ENCODE results near the gene FAM234B.
A peak's percentile ranks its signal among the peaks of the same experiment; 100 is the strongest.

Gene FAM234B, protein sequence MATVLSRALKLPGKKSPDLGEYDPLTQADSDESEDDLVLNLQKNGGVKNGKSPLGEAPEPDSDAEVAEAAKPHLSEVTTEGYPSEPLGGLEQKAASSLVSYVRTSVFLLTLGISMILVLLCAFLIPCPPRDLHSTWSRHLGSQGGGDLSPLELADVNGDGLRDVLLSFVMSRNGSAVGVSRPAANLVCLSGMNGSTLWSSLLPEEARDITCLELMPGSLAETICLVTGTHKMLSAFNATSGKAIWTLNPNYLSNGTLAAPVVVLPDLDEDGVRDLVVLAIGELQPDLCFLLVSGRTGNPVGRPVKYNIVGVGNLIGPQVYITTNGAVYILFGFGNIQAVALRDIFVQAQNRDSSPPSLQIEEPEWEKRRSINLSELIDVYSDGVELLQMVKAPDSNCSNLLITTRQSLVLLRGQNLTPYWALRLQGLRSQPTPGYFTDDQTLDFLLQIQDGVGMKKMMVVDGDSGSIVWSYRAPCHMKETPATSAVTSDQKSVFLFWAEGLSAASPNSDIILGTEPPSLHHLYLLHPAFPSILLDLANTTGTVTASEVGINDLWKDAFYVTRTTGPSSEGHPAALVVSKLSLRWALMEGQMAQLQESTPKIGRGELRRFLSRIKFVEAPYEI

DNA sequence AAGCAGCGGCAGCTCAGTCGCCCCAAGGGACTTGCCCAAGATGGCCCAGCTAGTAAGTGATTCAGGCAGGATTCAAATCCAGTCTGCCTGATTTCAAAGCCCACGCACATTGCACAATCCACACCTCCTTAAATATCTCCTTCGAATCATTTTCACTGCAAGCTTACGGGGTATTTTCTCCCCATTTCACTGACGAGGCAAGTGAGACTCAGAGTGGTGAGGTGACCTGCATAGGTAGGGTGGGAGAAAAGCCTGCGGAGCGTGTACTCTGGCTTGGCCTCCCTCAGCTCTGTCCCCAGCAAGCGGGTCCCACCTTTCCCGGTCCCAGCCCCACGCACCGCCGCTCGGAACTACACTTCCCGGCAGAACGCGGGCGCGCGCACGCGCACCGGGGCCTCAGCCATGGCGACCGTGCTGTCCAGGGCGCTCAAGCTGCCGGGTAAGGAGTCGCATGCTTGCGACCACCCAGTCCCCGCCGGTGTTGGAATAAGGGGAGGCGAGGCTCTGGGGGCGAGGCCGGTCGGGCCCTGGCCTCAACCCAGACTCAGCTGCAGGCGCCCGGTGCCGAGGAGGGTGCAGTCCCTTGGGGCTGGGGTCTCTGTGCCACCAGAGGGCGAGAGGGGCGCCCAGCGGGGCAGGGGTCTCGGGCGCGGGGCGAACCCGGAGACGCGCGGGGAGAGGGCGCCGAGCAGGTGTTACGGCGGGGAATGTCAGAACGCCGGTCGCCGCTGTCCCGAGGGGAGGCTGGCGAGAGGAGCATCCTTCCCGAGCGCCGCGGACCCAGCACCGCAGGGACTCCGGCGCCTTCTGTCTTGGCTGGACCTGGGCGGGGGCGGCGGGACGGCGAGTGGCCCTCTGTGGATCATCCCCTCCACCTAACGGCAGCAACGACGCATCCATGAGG is at the start of gene FAM234B:
Gene FAM234B, plus strand, starts transcription at position 380 of the 904 bp plus-strand sequence. Its CDS starts 23 bp downstream, at position 403.
- peak; percentile 58 to 78 for DNase-seq

DNA sequence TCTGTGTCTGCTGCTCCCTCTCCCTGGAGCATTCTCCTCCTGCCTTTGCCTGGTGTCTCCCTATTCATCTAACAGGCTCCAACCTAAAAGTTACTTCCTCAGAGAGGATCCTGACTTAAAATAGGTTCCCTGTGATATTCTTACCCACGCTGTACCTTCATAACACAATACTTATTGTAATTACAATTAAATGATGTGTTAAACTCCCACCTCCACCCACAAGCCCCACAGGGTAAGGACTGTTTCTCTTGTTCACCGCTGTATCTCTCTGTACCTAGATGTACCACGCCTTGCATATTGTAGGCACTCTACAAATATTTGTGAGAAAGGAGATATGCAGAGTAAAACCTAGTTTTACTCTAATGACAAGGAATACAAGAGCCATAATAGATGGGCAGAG is 49.1 kb upstream of the FAM234B start:
- no peak for DNase-seq

DNA sequence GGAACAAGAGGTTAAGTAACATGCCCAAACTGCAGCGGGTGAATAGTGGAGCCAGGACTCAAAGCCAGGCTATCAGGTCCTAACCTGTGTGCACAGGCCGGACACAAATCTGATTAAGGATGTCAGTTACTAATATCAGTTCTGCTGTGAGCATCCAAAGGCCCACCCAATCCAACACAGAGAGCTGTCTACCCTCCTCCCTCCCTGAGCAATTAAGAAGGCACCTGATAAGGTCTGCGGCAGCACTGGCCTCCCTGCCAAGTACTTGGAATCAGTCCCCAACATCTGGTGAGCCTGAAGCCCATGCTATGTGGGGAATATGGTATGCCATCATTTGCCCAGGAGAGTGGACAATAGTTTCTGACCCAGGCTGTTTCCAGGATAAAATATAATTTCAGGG is 48.0 kb upstream of the FAM234B start:
- no peak for DNase-seq

DNA sequence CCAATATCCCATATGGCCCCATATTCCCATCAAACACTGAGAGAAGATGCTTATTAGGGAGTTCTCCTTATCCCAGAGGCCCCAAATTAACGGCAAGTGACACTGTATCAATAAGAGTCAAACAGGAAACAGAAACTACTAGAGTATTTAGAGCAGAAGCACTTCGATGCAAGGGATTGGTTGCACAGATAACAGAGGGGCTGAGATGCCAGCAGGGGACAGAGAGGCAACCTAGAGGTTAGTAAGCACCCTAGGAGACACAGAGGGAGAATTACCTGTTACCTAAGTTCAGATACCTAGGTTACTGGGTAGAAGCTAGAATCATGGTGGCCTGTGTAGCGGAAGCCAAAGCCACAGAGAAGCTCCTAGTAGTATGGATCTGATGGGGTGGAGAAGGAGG is 47.0 kb upstream of the FAM234B start:
- DNase-seq, result no peak

DNA sequence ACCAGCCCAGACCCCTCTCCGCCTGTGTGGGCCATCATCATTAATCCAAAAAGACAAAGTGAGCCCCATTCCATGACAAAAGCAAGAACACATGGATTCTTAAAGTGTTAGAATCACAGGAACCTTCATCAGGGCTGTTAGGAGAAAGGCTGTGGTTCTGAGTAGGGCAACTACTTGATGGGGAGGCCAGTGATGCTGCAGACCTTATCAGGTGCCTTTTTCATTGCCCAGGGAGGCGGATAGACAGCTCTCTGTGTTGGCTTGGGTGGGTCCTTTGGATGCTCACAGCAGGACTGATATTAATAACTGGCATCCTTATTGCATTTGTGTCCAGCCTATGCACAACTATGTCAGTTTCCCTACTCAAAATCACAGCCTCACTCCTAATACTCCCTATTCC is 46.4 kb upstream of the FAM234B start:
- no peak for DNase-seq

DNA sequence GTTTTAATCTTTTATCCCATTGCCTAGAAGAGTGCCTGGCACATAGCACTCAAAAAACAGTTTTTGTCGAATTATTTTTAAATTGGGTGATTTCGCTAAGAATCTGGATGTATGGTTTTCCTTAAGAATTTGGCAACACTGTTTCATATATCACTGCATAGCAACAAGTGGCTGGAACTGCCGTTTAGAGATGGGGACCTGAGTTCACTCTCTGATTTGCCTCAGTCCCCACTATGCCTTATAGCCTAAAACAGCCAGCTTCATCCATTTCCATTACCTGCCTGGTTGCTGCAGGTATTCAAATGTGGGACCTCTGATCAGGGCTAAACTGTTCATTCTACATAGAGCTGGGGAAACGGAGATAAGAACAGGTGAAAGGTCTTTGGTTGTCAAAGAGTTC is 45.9 kb upstream of the FAM234B start:
- DNase-seq, result no peak

DNA sequence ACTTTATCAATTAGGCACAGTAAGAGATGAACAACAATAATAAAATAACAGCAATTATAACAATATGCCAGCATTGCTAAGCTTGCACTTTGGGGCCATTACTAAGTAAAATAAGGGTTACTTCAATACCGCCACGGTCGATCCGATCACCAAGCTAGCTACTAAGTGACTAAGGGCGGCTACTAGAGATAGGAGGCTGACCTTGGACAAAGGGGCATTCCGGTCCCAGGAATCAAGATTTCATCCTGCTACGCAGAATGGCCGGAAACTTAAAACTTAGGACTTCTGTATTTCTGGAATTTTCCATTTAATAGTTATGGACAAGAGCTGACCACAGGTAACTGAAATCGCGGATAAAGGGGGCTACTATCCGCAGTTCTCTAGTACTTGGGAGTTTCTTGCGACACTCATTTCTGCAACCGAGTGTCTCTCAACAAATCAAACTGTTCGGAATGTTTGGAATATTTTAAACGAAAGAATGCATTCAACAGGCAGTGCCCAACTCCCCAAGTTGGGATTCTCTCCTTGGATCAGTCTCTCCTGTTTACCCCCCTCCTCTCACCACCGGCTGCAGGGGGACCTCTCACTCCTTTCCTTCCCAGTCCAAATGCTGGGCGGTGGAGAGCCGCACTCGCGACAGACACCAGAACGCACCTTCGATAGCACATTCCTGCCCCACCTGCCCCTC is 44.8 kb upstream of the FAM234B start:
- no peak for DNase-seq

DNA sequence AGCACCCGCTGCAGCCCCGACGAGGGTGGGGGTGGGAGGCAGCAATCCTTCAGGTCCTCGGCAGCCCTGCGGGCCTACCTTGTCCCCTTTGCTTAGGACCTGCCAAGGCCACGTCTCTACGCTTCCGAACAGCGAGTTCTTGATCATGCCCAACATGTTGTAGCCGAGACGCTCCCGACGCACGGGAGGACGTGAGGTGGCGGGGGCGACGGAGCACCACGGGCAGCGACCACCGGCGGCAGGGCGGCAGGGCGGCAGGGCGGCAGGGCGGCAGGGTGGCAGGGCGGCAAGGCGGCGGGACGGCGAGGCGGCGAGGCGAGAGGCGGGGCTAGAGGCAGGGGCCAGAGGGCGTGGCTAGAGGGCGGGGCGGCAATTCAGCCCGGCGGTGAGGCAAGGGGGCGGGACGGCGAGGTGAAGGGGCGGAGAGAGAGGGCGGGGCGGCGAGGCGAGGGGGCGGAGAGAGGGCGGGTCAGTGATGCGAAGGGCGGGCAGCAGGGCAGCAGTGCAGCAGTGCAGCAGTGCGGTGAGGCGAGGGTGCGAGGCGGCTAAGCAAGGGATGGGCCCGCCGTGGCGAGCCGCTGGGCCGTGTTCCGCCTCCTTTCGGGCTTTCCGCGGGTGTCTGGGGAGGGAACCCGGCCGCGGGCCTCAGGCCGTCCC is 44.1 kb upstream of the FAM234B start, which contains the start of gene HEBP1:
Gene HEBP1, minus strand, starts transcription at position 307 of the 657 bp plus-strand sequence. Its CDS starts 151 bp downstream, at position 156.
- DNase-seq, result peak; percentile 66 to 73

DNA sequence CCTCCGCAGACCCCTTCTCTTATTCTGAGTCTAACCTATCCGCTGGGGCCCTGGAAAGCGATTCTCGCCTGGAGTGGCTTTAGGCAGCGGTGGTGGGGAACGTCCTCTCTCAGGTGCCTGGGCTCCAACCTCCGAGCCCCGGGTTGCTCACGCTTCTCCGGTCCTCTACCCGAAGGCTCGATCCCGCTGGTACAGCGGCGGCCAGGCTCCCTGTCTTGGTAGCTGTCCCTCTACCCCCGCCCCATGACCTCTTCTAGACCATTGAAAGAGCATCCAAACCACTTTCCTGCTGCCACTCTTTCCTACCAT is 43.6 kb upstream of the FAM234B start:
- DNase-seq, result peak; percentile 66 to 68

DNA sequence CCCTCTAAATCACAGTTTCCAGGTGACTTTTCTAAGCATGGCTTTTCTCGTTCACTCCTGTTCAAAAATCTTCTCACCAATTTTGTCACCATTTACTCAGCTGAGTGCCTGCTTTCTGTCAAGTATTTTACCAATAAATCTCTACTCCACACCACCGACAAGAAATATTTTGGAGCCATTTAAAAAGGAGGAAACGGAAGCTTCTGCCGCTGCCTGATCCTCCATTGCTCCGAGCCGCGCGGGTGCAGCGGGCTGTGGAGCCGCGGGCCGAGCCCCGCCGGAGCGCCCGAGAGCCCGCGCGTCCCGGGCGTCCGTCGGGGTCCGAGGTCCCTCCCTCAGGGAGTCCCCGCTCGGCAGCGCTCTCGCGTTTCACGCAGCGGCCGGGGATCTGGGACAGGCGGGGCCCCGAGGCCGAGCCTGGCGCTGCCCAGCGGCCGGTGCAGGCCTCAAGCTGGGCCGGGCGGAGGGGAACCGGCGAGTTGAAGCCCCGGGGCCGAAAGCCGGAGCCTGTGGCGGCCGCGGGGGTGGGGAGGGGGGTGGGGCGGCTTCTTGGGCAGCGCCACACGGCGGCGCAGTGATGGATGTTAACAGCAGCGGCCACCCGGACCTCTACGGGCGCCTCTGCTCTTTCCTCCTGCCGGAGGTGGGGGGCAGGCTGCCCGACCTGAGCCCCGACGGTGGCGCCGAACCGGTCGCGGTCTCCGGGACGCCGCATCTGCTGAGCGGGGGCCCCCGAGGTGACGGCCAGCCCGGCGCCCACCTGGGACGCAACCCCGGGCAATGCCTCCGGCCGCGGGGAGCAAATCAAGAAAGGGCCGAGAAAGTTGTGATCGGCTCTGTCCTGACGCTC is 43.0 kb upstream of the FAM234B start:
- peak; percentile 46 to 69 for DNase-seq

DNA sequence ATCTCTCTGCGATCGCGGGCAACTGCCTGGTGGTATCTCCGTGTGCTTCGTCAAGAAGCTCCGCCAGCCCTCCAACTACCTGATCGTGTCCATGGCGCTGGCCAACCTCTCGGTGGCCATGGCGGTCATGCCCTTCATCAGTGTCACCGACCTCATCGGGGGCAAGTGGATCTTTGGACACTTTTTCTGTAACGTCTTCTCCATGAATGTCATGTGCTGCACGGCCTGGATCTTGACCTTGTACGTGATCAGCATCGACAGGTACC is 42.5 kb upstream of the FAM234B start:
- no peak for DNase-seq

DNA sequence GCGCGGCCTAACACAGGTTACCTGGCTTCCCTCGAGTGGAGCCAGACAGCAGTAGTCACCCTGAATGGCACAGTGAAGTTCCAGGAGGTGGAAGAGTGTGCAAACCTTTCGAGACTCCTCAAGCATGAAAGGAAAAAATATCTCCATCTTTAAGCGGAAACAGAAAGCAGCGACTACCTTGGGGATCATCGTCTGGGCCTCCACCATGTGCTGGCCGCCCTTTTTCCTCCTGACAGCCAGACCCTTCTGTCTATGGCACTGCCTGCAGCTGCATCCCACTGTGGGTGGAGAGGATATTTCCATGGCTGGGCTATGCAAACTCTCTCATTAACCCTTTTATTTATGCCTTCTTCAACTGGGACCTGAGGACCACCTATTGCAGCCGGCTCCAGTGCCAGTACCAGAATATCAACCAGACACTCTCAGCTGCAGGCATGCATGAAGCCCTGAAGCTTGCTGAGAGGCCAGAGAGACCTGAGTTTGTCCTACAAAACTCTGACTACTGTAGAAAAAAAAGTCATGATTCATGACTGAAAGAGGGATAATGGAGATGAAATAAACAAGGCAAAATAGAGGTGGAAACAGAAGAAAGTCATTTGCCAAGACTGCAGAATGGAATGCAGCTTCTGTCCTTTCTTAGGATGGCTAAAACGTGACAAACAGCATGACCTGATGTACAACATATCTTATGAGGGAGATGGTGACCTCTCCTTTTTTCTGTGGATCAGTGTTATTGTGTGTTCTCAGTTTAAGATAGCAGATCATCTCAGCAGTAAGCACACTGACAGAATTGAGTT is 41.7 kb upstream of the FAM234B start:
- DNase-seq, result no peak

DNA sequence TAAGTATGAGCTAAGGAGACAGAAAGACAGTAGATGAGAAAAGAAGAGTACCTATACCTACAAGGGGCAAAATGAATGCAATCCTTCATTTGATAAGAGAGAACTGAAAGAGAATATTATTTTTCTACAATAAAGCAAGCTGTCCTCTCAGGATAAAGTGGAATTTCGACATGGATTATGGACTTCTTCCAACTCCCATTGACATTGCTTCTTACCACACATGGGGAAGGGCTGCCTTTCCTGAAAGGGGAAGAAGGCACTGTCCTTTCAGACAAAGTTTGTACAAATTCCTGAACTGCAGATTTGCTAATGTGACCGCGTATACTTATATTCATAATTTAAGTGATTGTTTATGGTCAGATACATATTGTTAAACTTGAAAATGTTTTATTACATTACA is 39.8 kb upstream of the FAM234B start:
- no peak for DNase-seq

DNA sequence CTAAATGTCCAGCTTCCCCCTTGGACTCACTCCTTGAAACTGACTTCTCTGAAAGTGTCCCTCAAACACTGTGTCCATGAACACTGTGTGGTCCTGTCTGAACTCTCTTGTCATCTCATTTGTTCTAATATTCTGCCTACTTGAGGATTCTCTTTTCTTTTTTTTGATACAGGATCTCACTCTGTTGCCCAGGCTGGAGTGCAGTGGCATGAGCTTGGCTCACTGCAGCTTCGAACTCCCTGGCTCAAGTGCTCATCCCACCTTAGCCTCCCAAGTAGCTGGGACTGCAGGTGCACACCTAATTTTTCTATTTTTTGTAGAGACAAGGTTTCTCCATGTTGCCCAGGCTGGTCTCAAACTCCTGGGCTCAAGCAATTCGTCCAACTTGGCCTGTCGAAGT is 39.2 kb upstream of the FAM234B start:
- no peak for DNase-seq

DNA sequence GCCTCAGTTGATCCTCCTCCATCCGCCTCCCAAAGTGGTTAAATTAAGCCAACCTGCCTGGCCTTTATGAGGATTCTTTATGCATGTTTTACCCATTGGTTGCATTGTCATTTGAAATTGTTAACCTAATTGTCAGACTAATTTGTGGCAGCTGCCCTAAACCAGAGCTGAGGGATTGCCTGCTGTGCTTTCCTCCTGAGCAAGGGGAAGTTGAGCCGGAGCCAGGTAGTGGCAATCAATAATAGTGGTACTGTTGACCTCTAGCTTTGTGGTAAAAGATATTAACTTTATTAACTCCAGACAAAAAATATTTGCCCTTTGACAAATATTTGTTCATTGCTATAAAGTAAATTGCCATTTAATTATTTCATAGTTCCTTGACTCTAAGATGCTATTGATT is 38.5 kb upstream of the FAM234B start:
- DNase-seq, result no peak

DNA sequence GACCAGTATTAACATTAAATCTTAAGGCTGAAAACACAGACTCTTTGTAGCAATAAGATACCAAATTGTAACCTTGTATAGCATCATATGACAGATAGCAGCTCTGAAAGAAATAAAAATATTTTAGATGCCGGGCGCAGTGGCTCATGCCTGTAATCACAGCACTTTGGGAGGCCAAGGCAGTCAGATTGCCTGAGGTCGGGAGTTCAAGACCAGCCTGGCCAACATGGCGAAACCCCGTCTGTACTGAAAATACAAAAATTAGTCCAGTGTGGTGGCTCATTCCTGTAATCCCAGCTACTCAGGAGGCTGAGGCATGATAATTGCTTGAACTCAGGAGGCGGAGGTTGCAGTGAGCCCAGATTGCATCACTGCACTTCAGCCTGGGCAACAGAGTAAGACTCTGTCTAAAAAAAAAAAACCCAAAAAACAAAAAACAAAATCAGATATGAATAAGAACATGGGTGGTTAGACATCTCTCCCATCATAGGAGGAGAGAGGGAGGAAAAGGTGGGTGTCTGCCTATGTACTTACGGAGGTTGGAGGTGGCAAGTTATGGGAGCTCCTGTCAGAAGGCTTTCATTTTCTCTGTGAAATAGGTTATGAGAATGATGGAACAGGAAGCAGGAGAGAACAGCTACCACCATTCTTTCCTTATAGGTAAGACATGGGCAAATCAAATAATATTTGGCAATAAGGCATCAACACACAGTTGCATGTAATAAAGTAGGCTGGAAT is 36.5 kb upstream of the FAM234B start:
- no peak for DNase-seq

DNA sequence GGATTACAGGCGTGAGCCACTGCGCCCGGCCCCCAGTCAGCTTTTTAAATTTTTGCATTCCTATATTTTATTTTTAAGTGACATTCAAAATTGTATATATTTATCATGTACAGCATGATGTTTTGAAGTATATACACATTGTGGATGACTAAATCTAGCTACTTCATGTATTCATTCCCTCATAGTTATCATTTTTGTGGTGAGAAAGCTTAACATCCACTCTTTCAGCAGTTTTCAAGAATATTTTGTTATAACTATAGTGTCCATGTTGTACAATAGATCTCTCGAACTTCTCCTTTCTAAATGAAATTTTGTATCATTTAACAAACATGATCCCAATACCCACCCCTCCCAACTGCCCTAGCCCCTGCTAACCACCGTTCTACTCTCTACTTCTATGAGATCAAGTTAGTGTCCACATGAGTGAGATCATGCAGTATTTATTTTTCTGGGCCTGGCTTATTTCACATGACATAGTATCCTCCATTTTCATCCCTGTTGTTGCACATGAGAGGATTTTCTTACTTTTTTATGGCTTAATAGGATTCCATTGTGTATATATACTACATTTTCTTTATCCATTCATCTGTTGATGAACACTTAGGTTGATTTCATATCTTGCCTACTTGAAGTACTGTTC is 35.3 kb upstream of the FAM234B start:
- no peak for DNase-seq

DNA sequence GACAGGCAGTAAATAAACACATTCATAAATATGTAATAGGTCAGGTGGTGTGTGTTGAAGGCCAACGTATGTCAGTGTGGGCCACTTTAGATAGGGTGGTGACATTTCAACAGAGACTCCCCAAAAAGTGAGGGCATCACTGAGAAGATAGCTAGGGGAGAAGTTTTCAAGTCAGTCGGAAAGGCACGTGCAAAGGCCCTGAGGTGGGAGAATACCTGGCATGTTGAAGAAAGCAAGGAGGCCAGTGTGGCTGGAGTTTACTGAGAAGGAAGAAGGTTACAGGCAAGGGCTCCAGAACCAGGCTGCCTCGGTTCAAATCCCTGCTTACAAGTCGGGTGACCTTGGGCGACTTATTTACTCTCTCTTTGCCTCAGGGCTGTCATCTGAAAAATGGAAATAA is 33.1 kb upstream of the FAM234B start:
- DNase-seq, result no peak

DNA sequence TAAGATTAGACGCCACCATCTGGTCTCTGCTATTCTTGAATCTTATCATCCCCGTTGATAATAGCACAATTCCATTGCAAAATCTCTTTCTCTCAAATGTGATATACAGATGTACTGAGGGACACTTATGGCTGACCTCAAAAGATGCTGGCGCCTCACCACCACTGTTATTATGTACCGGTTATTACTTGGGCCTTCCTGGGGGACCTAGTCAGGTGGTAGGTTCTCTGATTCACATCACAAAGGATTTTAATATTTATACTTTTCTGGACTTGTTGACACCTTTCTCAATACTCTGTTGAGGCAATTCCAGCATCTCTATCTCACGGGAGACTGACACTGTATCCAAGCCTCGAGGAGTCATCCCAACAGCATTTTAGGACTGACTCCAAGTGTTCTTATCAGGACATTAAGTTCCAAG is 21.3 kb upstream of the FAM234B start:
- DNase-seq, result peak; percentile 80 to 95
